A673 (cell line): ENCODE results near the gene PHACTR2. TPM values are rescaled to one million over a fixed set of nuclear protein-coding genes. Genes with fewer than 3 reads are reported as not detected.

ENCODE experiments used
- BruUV-seq: library from RNA; stranded (reverse); fragments of 400-500 nt; replicated peaks from 2 replicates; lab custom pipeline; 2021; lab: Mats Ljungman, UMichigan
- CTCF ChIA-PET: fragments of 300-600 bp; sonication (Branson Sonifier 250); formaldehyde crosslinking; loops from one replicate; lab custom pipeline; 2022; ENCODE audit warnings: antibody characterized with exemption; lab: Charles Lee
- POLR2A ChIA-PET: fragments of 300-600 bp; sonication (Branson Sonifier 250); formaldehyde crosslinking; loops from one replicate; lab custom pipeline; 2022; ENCODE audit warnings: antibody characterized with exemption; ENCODE audit not compliant: low non-redundant PET; lab: Charles Lee
- DNase-seq: peaks from one replicate; pipeline ENCODE4 v3.0.0-alpha.2; 2015; ENCODE audit warnings: low spot score
- H3K27ac ChIP-seq: fragments of 200-600 bp; sonication (generic); 2 replicates; pipeline ENCODE4 v1.5.1; 2016; ENCODE audit warnings: mixed run types, low read depth, mild to moderate bottlenecking, mixed read lengths, antibody characterized with exemption, low read length; ENCODE audit not compliant: poor library complexity, severe bottlenecking
- H3K27me3 ChIP-seq: fragments of 200-600 bp; sonication (generic); replicated peaks from 2 replicates; pipeline ENCODE4 v1.6.1; 2017; ENCODE audit warnings: mixed run types, low read depth, mild to moderate bottlenecking, mixed read lengths, antibody characterized with exemption, low read length; ENCODE audit not compliant: insufficient read depth, poor library complexity
- H3K36me3 ChIP-seq: fragments of 200-600 bp; sonication (generic); 2 replicates; pipeline ENCODE4 v1.6.1; 2016; ENCODE audit warnings: mixed run types, mild to moderate bottlenecking, mixed read lengths, antibody characterized with exemption, low read length; ENCODE audit not compliant: insufficient read depth, poor library complexity, severe bottlenecking
- H3K4me1 ChIP-seq: fragments of 200-600 bp; sonication (generic); 2 replicates; pipeline ENCODE4 v1.6.1; 2017; ENCODE audit warnings: mixed run types, mild to moderate bottlenecking, mixed read lengths, antibody characterized with exemption, low read length; ENCODE audit not compliant: insufficient read depth, poor library complexity, severe bottlenecking
- H3K4me3 ChIP-seq: fragments of 200-600 bp; sonication (generic); 2 replicates; pipeline ENCODE4 v1.5.1; 2016; ENCODE audit warnings: low read depth, mixed run types, mild to moderate bottlenecking, mixed read lengths, low read length; ENCODE audit not compliant: poor library complexity, severe bottlenecking
- H3K9me3 ChIP-seq: fragments of 200-600 bp; sonication (generic); 2 replicates; pipeline ENCODE4 v1.6.1; 2016; ENCODE audit warnings: mixed run types, low read depth, mild to moderate bottlenecking, mixed read lengths, antibody characterized with exemption, low read length; ENCODE audit not compliant: poor library complexity, severe bottlenecking
- CTCF ChIP-seq: fragments of 300-800, 200-600 bp; sonication (generic); conservative IDR thresholded peaks from 2 replicates; pipeline ENCODE4 v1.5.1; 2017; ENCODE audit warnings: low read depth, mild to moderate bottlenecking, antibody characterized with exemption, low read length, moderate library complexity, mixed read lengths
- EZH2 ChIP-seq: fragments of 200-600 bp; sonication (generic); IDR thresholded peaks from 2 replicates; pipeline ENCODE4 v1.6.1; 2017; ENCODE audit warnings: borderline replicate concordance, low read depth, mild to moderate bottlenecking, mixed read lengths, antibody characterized with exemption, low read length; ENCODE audit not compliant: poor library complexity, severe bottlenecking
- intact Hi-C: fragments of 100-400 bp; cut with micrococcal nuclease; formaldehyde crosslinking; loops from one replicate; pipeline ENCODE4 v1.10.0; 2022; ENCODE audit not compliant: unreplicated experiment
- total RNA-seq: library from RNA; stranded (reverse); gene quantifications from 2 replicates; pipeline ENCODE4 v1.2.3, GENCODE V29; 2021

The PHACTR2 gene
- total RNA-seq, 1 experiment from 2014 or later: 2.4 TPM

- Histone ChIP-seq H3K9me3 (no peaks in the 10 kb centered on the region), H3K36me3 (no peaks in the 10 kb centered on the region), H3K27me3 (no peaks in the 10 kb centered on the region), H3K4me1 (no peaks in the 10 kb centered on the region), H3K27ac (no peak overlapping the region), H3K4me3 (no peak overlapping the region)
- DNase-seq: no peak
- no TSS peak for BruUV-seq
- intact Hi-C loops: no loop called here
- no peak for TF ChIP-seq EZH2
- no peak for TF ChIP-seq CTCF
- ChIA-PET POLR2A (no interaction called here), CTCF (no interaction called here)
Observed at GRCh38 chr6:143721642-143722041, 43.9 kb downstream of the PHACTR2 start.

- Histone ChIP-seq H3K4me3 (no peak overlapping the region), H3K27me3 (no peaks in the 10 kb centered on the region), H3K4me1 (no peaks in the 10 kb centered on the region), H3K36me3 (no peaks in the 10 kb centered on the region), H3K9me3 (no peaks in the 10 kb centered on the region), H3K27ac (no peak overlapping the region)
- ChIA-PET POLR2A (no interaction called here), CTCF (no interaction called here)
- no peak for TF ChIP-seq CTCF
- no peak for TF ChIP-seq EZH2
- DNase-seq: no peak
- no TSS peak for BruUV-seq
- intact Hi-C loops: no loop called here
Observed at GRCh38 chr6:143724876-143725275, 47.1 kb downstream of the PHACTR2 start.

- Histone ChIP-seq H3K4me1 (no peaks in the 10 kb centered on the region), H3K9me3 (no peaks in the 10 kb centered on the region), H3K4me3 (no peak overlapping the region), H3K36me3 (no peaks in the 10 kb centered on the region), H3K27me3 (no peaks in the 10 kb centered on the region), H3K27ac (no peak overlapping the region)
- intact Hi-C loops: no loop called here
- CTCF ChIA-PET: no interaction called here
- no peak for DNase-seq
- POLR2A ChIA-PET: no interaction called here
- no peak for TF ChIP-seq CTCF
- TF ChIP-seq EZH2: no peak
- BruUV-seq: no TSS peak
Observed at GRCh38 chr6:143726015-143726647, 48.4 kb downstream of the PHACTR2 start.
